NCI-H128 (cell line): ENCODE results near the gene RCCD1.
"Not testable (repeated sequence)": the region's sequence is repeated elsewhere in the genome, so short reads cannot be mapped to it uniquely, and the experiment has no call there.

Experiments used
- DNase-seq: peaks from one replicate; lab custom pipeline; 2025; ENCODE audit not compliant: unreplicated experiment; lab: John Stamatoyannopoulos, UW

Gene RCCD1

DNA sequence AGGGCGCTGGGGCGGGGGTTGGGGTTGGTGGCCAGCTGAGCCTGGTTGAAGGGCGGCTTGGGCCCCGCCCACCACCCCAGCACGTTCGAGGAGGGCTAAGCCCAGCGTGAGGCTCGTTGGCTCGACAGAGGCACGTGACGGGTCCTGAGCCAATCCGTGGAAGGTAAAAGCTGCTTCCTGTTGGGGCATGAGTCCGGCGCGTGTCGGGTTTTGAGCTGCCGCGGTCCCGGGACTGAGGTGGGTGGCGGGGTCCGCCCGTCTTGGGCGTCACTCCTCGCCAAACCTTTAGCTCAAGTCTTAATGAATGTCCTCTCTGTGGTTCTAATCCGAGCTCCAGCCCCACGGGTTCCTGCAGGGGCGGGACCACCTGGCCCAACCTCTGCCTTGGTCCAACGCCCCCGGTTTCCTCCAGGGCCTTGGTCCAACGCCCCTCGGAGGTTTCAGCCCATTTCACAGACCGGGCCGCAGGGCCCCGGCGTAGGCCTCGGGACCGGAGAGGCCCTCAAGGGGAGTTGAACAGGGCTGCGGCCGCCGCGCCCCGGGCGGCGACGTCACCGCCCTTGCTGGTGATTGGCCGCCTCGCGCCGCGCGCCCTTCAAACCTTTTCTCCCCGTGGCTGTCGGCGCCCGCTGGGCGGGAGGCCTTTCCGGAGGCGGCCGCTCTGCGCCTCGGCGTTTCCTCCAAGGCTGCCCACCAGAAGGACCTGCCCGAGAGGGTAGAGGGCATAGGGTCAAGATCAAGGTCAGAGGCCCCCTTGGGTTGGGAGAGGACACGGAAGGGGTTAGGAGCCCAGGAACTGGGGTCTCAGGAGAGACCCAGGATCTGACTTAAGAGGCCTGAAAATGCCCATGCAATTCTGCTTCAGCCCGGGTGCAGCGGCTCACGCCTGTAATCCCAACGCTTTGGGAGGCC, at the start of gene RCCD1:
Gene RCCD1 (plus strand): TSS at position 173 of the 912 bp plus-strand sequence. CDS start 1,851 bp downstream, outside the sequence.
- no peak for DNase-seq

- no peak for DNase-seq
These were observed 49.1 kb upstream of the RCCD1 start for GRCh38 chr15:90905306-90906180.

GRCh38 chr15:90906181-90906849, 48.4 kb upstream of the RCCD1 start:
- DNase-seq = no peak

GRCh38 chr15:90907051-90907660, 47.5 kb upstream of the RCCD1 start:
- no peak for DNase-seq

DNA sequence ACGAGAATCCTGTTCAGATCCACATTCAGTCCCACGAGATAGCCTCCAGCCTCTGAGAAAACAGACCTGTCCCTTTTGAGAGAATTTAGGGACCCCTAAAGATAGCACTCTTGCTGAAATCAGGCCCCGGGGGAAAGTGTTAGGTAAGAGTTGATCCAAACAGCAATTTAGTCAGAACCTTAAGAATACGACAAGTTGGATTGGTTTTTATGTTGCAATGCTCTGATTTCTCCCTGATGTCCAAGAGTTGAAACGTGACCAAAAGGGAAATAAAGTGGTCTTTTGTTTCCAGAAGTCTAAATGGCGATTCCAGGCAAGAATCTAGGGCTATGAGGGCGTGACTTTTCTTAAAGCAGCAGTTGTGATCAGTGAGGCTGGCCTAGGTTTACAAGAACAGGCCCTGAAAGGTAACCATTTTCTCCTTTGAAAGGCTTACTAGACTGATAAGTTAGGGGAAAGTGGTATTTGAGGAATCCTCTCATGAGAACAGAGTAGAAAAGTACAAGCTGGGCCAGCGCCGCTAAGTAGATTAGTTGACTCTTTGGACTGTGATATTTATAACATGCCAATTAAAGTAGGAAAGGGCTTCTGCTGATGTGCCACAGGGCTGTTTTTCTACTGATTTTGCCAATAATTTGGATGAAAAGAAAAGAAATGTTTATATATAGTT, 46.7 kb upstream of the RCCD1 start:
- no peak for DNase-seq

DNA sequence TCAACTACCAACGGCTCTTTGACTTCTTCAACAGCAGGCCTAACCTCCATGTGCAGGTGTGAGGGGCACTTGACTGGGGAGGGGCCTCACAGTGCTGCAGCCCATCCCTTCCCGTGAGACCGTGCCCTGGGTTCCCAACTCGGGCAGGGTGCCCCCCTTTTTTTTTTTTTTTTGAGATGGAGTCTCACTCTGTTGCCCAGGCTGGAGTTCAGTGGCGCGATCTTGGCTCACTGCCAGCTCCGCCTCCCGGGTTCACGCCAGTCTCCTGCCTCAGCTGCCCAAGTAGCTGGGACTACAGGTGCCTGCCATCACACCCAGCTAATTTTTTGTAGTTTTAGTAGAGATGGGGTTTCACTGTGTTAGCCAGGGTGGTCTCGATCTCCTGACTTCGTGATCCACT, 45.2 kb upstream of the RCCD1 start:
- DNase-seq = not testable (repeated sequence)

GRCh38 chr15:90909976-90910375, 44.7 kb upstream of the RCCD1 start:
- no peak for DNase-seq

DNA sequence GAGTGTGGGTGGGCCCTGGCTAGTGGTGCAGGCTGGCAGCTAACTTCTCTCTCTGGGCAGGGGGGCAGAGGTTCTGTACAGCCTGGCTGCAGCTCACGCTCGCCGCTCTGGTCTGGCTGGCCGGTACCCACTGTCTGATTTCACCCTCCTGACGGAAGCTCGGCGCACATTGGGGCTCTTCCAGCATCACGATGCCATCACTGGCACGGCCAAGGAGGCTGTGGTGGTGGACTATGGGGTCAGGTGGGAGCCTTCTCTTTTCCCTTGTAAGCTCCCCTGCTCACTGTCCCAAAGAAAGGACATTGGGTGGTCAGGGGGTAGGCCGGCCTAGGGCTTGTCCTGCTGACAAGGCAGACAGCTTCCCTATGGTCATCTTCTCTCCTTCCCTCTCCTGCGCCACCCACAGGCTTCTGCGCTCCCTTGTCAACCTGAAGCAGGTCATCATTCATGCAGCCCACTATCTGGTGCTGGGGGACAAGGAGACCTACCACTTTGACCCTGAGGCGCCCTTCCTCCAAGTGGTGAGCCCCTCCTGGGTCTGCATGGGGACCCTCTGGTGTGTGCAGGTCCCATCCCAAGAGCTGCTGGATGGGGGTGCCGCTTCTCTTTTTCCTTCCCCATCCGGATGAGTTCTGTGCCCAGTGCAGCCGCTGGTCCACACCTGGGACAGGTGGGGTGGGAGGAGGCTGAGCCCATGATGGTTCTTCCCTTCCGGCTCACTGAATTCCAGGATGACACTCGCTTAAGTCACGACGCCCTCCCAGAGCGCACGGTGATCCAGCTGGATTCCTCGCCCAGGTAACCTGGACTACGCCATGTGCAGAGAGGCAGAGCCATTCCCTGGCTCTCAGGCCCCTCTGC, 44.0 kb upstream of the RCCD1 start:
- DNase-seq = no peak

- DNase-seq = no peak
These were observed 43.4 kb upstream of the RCCD1 start for GRCh38 chr15:90911302-90911623.

GRCh38 chr15:90911906-90912769, 42.5 kb upstream of the RCCD1 start:
- no peak for DNase-seq

DNA sequence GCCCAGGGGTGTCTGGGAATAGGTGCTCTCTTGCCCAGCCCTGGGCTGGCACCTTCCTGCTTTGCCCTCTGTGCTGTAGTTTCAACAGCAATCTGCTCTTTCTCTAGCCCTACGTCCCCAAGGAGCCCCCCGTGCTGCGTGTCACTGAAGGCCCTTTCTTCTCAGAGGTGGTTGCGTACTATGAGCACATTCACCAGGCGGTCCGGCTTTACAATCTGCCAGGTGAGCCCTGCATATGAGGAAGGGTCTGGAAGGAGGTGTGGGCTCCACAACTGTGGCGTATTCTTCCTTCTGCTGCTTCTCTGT, 42.0 kb upstream of the RCCD1 start:
- DNase-seq = no peak

DNA sequence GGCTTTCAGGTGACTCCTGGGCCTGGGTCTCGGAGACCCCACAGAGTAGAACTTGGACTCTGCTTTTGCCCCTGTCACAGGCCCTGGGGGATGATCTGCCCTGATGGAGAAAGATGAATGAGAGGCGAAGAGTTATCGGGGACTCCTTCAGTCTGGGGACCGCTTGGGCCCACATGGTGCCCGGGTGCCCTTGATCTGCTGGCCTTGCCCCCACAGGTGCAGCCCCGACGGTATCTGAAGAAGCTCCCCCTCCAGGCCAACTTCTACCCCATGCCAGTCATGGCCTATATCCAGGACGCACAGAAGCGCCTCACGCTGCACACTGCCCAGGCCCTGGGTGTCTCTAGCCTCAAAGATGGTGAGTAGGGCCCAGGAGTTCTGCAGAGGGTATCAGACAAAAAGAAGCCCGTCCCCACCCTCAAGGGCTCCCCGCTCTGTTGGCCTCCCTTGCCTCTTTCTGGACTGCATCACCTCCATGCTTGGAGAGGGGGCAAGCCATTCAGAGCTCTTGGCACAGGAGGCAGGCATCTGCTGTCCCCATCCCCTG, 41.2 kb upstream of the RCCD1 start:
- no peak for DNase-seq

DNA sequence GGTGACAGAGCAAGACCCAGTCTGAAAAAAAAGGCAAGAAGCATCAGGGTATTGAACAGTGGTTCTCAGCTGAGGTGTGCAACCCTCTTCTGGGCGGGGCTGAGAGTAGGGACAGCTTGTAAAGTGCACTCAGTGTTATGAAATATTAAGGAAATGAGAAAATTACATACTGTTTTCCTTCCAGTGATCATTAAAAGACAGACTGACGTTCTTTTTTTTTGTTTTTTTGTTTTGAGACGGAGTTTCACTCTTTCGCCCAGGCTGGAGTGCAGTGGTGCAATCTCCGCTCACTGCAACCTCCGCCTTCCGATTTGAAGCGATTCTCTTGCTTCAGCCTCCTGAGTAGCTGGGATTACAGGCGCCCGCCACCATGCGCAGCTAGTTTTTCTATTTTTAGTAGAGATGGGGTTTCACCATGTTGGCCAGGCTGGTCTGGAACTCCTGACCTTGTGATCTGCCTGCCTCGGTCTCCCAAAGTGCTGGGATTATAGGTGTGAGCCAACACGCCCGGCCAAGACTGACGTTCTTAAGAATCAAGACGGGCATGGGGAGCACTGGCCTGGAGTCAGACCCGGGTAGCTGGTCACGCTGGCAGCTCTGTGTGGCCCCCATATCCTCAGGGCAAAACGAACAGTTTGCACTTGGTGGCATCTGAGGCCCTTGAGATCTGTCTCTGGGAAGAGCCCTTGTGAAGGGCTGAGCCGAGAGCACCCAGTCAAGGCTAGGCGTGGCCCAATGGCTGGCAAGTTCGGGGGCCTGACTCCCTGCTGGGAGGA, 40.2 kb upstream of the RCCD1 start:
- no peak for DNase-seq

DNA sequence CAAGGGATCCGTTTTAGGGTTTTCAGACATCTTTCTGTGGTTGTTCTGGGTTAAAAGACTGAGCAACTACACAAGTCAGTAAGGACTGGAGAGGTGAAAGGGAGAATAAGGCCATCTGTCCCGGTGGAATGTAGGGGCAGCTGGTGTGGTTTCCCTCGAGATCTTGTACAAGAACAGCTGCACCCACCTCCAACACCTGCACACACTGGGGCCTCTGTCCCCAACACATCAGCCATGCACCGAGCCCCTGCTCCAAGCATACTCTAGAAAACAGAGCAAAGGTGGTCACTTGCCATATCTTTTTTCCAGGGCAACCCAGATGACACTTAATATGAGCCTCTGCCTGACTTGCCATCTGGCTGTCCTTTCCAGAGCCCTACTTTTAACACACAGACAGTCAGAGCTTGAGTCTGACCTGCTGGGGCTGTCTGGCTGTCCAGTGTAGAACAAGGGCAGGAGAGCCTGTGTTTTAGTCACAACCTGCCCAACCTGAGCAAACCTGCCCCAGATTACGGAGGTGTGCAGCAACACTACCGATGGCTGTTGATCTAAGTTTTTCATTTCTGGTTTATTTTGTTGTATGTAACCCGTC, 39.4 kb upstream of the RCCD1 start:
- DNase-seq = no peak

DNA sequence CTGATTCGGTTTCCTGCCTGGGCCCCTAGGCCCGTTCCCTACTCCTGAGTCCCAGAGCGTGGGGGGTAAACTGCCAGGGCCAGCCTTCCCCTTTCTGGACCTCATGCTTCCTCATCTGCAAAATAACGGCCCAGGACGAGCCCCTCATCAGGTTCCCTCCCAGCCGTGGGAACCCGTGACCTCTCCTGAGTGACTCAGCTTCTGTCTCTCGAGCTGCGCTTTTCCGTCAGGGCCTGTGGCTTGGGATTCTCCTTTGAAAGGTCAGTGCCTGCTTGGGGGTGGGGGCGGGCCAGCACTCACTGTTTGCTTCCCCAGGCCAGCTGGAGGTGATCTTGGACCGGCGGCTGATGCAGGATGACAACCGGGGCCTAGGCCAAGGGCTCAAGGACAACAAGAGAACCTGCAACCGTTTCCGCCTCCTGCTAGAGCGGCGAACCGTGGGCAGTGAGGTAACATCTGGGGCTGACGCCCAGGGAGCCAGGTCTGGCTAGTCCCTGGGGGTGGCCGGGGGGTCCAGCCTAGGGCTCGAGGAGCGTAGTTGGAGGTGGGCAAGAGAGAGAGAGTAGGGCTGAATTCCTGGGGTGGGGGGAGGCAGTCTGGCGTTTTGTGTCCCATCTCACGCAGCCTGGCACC, 38.8 kb upstream of the RCCD1 start:
- DNase-seq = no peak

- no peak for DNase-seq
These were observed 38.2 kb upstream of the RCCD1 start for GRCh38 chr15:90916461-90916860.

GRCh38 chr15:90917569-90917968, 37.1 kb upstream of the RCCD1 start:
- no peak for DNase-seq
